Activated CD4-positive, alpha-beta memory T cell treated with anti-CD3 and anti-CD28 coated beads for 36 hours (primary cell): ENCODE measurements around the gene DHH. TPM values are rescaled to one million over a fixed set of nuclear protein-coding genes. Genes with fewer than 3 reads are reported as not detected.

Source experiments
- CTCF ChIA-PET: fragments of 350-600 bp; sonication (Branson Sonifier 250); formaldehyde crosslinking; loops from one replicate; lab custom pipeline; 2021; ENCODE audit warnings: antibody characterized with exemption, inconsistent platforms; lab: Charles Lee
- POLR2A ChIA-PET: fragments of 350-600 bp; sonication (Branson Sonifier 250); formaldehyde crosslinking; loops from one replicate; lab custom pipeline; 2021; ENCODE audit warnings: antibody characterized with exemption; lab: Charles Lee
- DNase-seq: peaks from one replicate; pipeline ENCODE4 v3.0.0-alpha.2; 2020
- H3K27ac Mint-ChIP-seq: one replicate; pipeline ENCODE4 v1.8.0; 2021; ENCODE audit warnings: mixed read lengths
- H3K27me3 Mint-ChIP-seq: one replicate; pipeline ENCODE4 v1.8.0; 2021; ENCODE audit warnings: mixed read lengths
- H3K36me3 Mint-ChIP-seq: one replicate; pipeline ENCODE4 v1.8.0; 2021; ENCODE audit warnings: mixed read lengths
- H3K4me1 Mint-ChIP-seq: one replicate; pipeline ENCODE4 v1.8.0; 2021; ENCODE audit warnings: low read depth, mixed read lengths
- H3K4me3 Mint-ChIP-seq: one replicate; pipeline ENCODE4 v1.8.0; 2021; ENCODE audit warnings: mild to moderate bottlenecking, mixed read lengths
- H3K9me3 Mint-ChIP-seq: one replicate; pipeline ENCODE4 v1.8.0; 2021; ENCODE audit warnings: mixed read lengths
- intact Hi-C: fragments of 100-400 bp; cut with micrococcal nuclease; formaldehyde crosslinking; loops from one replicate; pipeline ENCODE4 v1.15.1; 2023
- total RNA-seq, 2 experiments: library from RNA; stranded (reverse); gene quantifications; one replicate each; pipeline ENCODE4 v1.2.3, GENCODE V29; 2021

Gene DHH
- total RNA-seq, 2 experiments from 2014 or later: not detected

DNA sequence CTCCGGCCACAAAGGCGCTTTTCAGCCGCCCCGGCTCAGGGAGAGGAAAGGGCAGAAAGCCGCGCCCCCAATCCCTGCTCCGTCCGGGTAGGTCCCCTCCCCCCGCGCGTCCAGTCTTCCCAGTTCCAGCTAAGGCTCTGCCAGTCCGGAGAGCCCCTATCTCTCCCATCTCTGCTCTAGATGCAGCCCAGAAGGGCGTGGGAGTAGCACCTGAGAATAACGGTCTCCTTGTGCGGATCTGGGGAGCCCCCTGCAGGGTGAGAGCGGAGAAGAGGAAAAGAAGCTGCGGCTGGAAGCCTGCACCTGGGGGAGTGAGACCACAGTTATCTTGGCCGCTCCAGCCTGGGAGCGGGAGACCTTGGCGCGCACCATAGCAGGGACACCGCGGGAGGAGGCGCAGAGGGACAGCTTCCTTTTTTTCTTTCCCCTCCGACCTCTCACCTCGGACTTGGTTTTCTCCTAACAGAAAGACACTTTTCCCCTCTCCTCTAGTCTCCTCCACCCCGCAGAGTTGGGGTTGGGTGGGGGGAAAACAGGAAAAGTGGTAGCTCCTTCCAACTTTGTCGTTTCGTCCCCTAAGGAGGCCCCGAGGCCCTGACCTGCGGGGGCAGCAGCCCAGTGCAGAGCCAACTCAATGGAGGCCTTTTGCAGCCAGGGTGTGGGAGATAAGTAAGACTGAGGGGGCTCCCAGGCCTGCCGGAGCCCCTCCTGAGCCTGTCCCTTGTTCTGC, 2.4 kb downstream of the DHH start:
- peaks cover 53% of the 10 kb centered on the region for H3K4me1 Mint-ChIP-seq

DNA sequence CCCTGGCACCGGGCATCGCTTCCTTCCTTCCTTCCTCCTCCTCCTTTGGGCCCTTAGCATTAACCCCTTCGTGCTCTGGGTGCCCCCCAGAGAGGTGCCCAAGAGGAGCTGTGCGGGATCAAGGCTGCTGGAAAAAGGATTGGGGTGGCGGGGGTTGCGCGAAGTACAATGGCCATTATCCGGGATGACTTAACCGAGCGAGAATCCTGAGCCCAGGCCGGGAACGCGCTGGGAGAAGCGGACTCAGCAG, 2.8 kb downstream of the DHH start:
- Mint-ChIP-seq H3K9me3 (no peaks in the 10 kb centered on the region), H3K27me3 (peaks cover 62% of the 10 kb centered on the region), H3K4me1 (peaks cover 53% of the 10 kb centered on the region), H3K4me3 (no peak overlapping the region), H3K27ac (no peak overlapping the region), H3K36me3 (peaks cover 3% of the 10 kb centered on the region)
- no peak for DNase-seq
- POLR2A ChIA-PET: interaction anchor here (0.6 to 3.2 kb wide), 3 partner anchors 28 to 144 kb away, joined by 5 to 11 read pairs (median 7); partner anchors contain the start of gene TUBA1B
- intact Hi-C loops: loop anchor here (1.0 to 5.0 kb wide), 2 partner anchors 27 to 109 kb away; no protein-coding TSS in a partner anchor
- CTCF ChIA-PET: interaction anchor here (1.1 to 11.5 kb wide), 12 partner anchors 9 to 136 kb away, joined by 3 to 256 read pairs (median 6); partner anchors contain the start of genes RHEBL1 and WNT1

More for the DNA sequence above, 2.4 kb downstream of the DHH start:
- Mint-ChIP-seq H3K27me3 (peaks cover 61% of the 10 kb centered on the region), H3K4me3 (no peak overlapping the region), H3K9me3 (no peaks in the 10 kb centered on the region), H3K27ac (no peak overlapping the region), H3K36me3 (peaks cover 3% of the 10 kb centered on the region)
- POLR2A ChIA-PET: interaction anchor here (0.6 to 3.2 kb wide), 5 partner anchors 28 to 182 kb away, joined by 3 to 11 read pairs (median 5); partner anchors contain the start of gene TUBA1B
- DNase-seq: peak; percentile 78
- CTCF ChIA-PET: interaction anchor here (0.6 to 11.5 kb wide), 16 partner anchors 8 to 256 kb away, joined by 3 to 256 read pairs (median 4); partner anchors contain the start of genes RHEBL1, TUBA1B and WNT1
- intact Hi-C loops: loop anchor here (1.0 to 5.0 kb wide), 2 partner anchors 28 to 110 kb away; no protein-coding TSS in a partner anchor

DNA sequence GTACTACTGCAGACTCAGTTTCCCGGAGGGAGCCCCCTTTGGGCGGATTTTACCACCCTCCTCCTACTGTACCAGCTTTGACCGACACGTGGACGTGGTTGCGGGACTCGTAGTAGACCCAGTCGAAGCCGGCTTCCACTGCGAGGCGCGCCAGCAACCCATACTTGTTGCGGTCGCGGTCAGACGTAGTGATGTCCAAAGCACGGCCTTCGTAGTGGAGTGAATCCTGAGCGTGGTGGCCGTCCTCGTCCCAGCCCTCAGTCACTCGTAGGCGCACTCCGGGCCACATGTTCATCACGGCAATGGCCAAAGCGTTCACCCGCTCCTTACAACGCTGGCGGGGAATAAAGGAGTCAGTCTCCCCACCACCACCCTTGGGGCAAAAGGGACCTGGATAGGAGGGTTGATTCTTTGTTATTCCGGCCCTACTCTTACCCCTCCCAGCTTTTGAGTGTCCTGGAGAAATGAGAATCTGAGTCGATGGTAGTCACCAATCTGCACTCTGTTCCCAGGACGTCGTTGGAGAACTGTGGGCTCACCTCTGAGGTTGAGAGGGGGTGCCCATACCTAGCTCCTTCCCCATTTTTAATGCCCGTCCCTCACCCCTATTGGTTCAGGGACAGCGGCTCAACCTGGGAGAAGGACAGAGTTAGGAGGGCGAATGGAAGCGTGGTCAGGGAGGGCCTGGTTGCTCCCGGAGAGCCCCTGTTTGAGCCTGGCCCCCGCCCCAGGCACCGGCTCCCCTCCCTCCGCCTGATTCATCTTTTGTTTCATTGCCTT, 3.4 kb downstream of the DHH start:
- no peaks in the 10 kb centered on the region for H3K36me3 Mint-ChIP-seq
- H3K4me1 Mint-ChIP-seq: peaks cover 55% of the 10 kb centered on the region
- POLR2A ChIA-PET: no interaction called here
- intact Hi-C loops: loop anchor here (5.0 kb wide), 1 partner anchor 109 kb away; no protein-coding TSS in a partner anchor
- H3K27me3 Mint-ChIP-seq: peaks cover 64% of the 10 kb centered on the region
- H3K4me3 Mint-ChIP-seq: no peak overlapping the region
- H3K9me3 Mint-ChIP-seq: no peaks in the 10 kb centered on the region
- no peak overlapping the region for H3K27ac Mint-ChIP-seq
- DNase-seq: no peak
- CTCF ChIA-PET: interaction anchor here (1.1 to 11.5 kb wide), 10 partner anchors 9 to 113 kb away, joined by 3 to 256 read pairs (median 6); partner anchors contain the start of genes RHEBL1 and WNT1

DNA sequence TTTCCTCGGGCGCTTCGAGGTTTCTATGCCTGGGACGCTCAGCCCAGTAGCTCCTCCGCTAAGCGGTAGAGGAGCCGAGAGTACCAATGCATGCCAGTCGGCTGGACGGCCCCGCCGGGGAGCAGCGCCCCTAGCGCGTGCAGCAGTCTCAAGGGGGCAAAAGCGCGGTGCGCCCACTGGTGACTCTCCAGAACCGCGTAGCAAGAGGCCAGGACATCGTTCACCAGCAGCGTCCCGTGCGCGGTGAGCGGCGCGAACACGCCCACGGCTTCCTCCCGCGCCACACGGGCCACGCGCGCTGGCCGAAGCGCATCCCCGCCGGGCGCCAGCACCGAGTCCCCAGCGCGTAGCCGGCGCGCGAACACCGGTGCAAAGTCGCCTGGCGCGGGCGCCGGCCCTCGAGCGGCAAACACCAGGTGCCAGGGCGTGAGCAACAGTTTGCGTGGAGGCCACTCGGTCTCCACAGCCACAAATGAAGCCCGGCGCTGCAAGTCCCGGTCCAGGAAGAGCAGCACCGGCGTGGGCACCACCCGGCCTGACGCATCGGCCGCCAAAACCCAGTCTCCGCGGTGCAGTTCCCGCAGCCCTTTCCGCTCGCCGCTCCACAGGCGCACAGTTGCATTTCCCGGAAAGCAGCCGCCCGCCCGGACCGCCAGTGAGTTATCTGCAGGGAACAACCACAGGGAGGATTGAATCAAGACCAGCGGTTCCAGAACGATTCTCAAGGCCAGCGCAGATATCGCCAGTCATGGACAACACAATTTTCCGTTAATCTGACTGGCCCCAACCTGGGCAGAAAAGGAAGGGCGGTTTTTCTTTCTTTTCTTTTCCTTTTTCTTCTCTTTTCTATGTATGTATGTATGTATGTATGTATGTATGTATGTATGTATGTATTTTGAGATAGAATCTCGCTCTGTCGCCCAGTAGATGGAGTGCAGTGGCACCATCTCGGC, 4.5 kb downstream of the DHH start:
- Mint-ChIP-seq H3K27ac (no peak overlapping the region), H3K36me3 (no peaks in the 10 kb centered on the region), H3K27me3 (peaks cover 57% of the 10 kb centered on the region), H3K4me3 (peak overlapping the region; percentile 66), H3K9me3 (no peaks in the 10 kb centered on the region), H3K4me1 (peaks cover 55% of the 10 kb centered on the region)
- ChIA-PET CTCF (interaction anchor here (0.6 to 11.5 kb wide), 18 partner anchors 11 to 205 kb away, joined by 3 to 256 read pairs (median 12); partner anchors contain the start of genes LMBR1L, PRPH, RHEBL1 and TUBA1B), POLR2A (no interaction called here)
- intact Hi-C loops: loop anchor here (2.0 to 5.0 kb wide), 5 partner anchors 19 to 108 kb away; partner anchors contain the start of gene TUBA1B
- DNase-seq: peak; percentile 51

DNA sequence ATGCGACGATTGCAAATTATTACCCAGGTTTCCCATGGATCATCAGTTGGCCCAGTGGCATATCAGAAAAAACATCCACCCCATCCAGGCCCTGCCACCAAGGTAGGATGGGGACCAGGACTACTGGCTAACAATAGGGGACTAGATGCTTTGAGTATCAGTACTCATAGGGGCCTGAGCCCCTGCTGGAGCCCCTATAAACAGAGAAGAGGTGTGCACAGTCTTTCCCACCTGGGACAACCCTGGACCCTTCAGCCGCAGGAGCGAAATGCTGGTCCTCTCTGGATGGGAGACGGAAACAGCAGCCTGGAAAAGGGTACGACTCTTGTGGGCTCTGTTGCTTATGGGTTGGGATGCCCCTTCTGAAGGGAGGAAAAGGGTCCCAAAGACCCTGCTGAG, 5.7 kb downstream of the DHH start:
- DNase-seq: no peak
- Mint-ChIP-seq H3K27ac (no peak overlapping the region), H3K27me3 (peaks cover 52% of the 10 kb centered on the region), H3K36me3 (no peaks in the 10 kb centered on the region), H3K4me1 (peaks cover 49% of the 10 kb centered on the region), H3K4me3 (no peak overlapping the region), H3K9me3 (no peaks in the 10 kb centered on the region)
- POLR2A ChIA-PET: interaction anchor here (0.8 to 2.0 kb wide), 3 partner anchors 19 to 42 kb away, joined by 3 to 11 read pairs (median 8); partner anchors contain the start of genes LMBR1L, RHEBL1 and TUBA1B
- CTCF ChIA-PET: interaction anchor here (0.6 to 6.5 kb wide), 52 partner anchors 10 to 445 kb away, joined by 3 to 184 read pairs (median 5); partner anchors contain the start of genes DNAJC22, LMBR1L, PRPH and RHEBL1
- intact Hi-C loops: loop anchor here (1.0 to 5.0 kb wide), 7 partner anchors 18 to 147 kb away; partner anchors contain the start of genes LMBR1L and TUBA1B

DNA sequence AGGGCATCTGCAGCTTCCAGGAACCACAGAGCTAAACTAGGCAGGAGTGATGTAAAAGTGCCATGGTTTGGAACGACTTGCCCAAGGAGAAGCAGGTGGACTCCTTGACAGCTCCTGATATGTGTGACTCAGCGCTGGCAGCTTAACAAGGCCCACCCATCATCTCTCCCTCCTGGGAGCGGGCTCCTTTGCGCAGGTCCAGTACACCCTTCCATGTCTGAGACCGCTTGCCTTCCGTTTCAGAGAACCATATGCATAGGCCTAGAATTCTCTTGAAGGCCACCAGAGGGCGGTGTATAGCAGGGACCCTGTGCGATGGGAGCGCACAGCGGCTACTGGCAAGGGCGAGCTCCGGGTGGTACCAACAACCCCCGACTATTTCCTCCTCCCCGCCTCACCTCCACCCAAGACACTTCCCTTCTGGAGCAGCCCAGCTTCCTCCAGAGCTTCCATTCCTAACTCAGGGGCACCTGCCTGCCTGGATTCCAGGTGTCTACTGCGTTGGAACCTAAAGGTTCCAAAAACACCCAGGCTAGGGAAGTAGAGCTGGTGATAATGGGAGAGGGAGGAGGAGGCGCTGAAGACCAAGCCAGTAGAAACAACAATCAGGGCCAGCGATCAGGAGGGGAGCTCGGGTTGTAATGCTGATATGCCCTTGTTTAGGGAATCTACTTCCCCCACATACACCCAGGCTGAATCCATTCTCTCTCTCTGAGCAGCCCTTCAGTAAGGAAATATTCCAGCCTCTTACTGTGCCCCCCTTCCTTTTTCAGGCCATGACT, 6.3 kb downstream of the DHH start:
- POLR2A ChIA-PET: interaction anchor here (0.8 to 2.0 kb wide), 4 partner anchors 19 to 131 kb away, joined by 3 to 11 read pairs (median 6); partner anchors contain the start of genes ARF3, LMBR1L, RHEBL1 and TUBA1B
- DNase-seq: peak; percentile 78
- intact Hi-C loops: loop anchor here (1.0 to 5.0 kb wide), 7 partner anchors 18 to 148 kb away; partner anchors contain the start of genes LMBR1L and TUBA1B
- Mint-ChIP-seq H3K27me3 (peaks cover 46% of the 10 kb centered on the region), H3K9me3 (no peaks in the 10 kb centered on the region), H3K36me3 (no peaks in the 10 kb centered on the region), H3K4me3 (peak overlapping the region; percentile 16), H3K4me1 (peaks cover 43% of the 10 kb centered on the region), H3K27ac (peak overlapping the region; percentile 23)
- CTCF ChIA-PET: interaction anchor here (0.6 to 6.5 kb wide), 55 partner anchors 10 to 446 kb away, joined by 3 to 184 read pairs (median 5); partner anchors contain the start of genes DNAJC22, LMBR1L, PRPH and RHEBL1

DNA sequence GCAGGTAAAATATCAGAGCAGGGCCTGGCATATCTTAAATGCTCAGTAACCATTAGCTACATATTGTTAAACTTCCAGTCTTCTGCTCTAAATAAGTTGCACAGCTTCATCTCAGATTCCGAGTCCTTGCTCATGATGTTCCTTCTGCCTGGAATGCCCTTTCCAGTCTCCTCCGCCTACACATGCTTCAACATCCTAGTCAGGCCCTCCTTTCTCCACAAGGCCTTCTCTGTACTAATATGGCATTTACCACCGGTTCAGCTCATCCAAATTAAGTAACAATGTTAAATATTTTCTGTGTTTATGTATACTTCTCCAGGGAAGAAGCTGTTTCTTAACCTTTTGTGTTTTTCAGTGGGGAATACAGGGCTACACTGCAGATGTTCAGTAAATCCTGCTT, 8.5 kb downstream of the DHH start:
- Mint-ChIP-seq H3K36me3 (no peaks in the 10 kb centered on the region), H3K27ac (no peak overlapping the region), H3K4me3 (no peak overlapping the region), H3K4me1 (peaks cover 29% of the 10 kb centered on the region), H3K27me3 (peaks cover 26% of the 10 kb centered on the region), H3K9me3 (no peaks in the 10 kb centered on the region)
- CTCF ChIA-PET: interaction anchor here (1.0 to 6.5 kb wide), 7 partner anchors 9 to 107 kb away, joined by 3 to 184 read pairs (median 6); partner anchors contain the start of genes DHH and RHEBL1
- POLR2A ChIA-PET: no interaction called here
- DNase-seq: no peak
- intact Hi-C loops: loop anchor here (5.0 kb wide), 1 partner anchor 36 kb away; no protein-coding TSS in a partner anchor

DNA sequence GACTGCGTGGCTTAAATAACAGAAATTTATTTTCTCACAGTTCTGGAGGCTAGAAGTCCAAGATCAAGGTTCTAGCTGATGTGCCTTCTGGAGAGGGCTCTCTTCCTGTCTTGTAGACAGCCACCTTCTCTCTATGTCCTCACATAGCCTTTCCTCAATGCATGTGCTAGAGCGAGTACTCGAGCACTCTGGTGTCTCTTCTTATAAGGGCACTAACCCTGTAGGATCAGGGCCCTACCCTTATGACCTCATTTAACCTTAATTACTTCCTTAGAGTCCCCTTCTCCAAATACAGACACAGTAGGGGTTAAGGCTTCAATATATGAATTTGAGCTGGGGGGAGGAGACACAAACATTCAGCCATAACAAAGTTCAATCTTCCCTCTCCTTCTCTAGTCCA, 10.2 kb downstream of the DHH start:
- intact Hi-C loops: no loop called here
- DNase-seq: no peak
- no peaks in the 10 kb centered on the region for H3K36me3 Mint-ChIP-seq
- POLR2A ChIA-PET: interaction anchor here (1.5 kb wide), 1 partner anchor 15 kb away, joined by 4 read pairs; the partner anchor contains the start of gene RHEBL1
- H3K4me1 Mint-ChIP-seq: peaks cover 16% of the 10 kb centered on the region
- no peak overlapping the region for H3K4me3 Mint-ChIP-seq
- no peaks in the 10 kb centered on the region for H3K9me3 Mint-ChIP-seq
- H3K27me3 Mint-ChIP-seq: peaks cover 13% of the 10 kb centered on the region
- no peak overlapping the region for H3K27ac Mint-ChIP-seq
- CTCF ChIA-PET: interaction anchor here (0.9 to 6.5 kb wide), 6 partner anchors 10 to 88 kb away, joined by 3 to 184 read pairs (median 5); partner anchors contain the start of genes DHH and RHEBL1

DNA sequence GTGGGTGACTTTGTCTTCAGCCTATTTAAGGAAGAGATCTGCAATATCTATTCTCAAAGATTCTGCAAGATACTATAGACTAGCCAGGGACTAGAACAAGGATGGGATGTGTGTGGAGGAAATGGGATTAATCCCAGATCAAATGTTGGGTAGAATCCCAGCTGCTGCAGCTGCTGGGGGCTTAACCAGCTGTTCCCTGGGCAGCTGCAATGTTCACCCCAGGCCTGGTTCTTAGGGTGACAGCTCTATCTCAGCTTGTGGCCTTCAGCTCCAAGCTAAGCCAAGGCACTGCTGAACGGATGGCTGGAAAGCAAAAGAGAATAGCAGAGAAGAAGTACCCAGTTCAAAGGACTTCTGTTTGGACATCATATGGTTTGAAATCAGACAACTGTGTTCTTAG, 14.8 kb downstream of the DHH start:
- intact Hi-C loops: no loop called here
- Mint-ChIP-seq H3K27ac (no peak overlapping the region), H3K4me1 (no peaks in the 10 kb centered on the region), H3K36me3 (no peaks in the 10 kb centered on the region), H3K27me3 (no peaks in the 10 kb centered on the region), H3K4me3 (no peak overlapping the region), H3K9me3 (no peaks in the 10 kb centered on the region)
- POLR2A ChIA-PET: no interaction called here
- DNase-seq: no peak
- CTCF ChIA-PET: interaction anchor here (1.2 to 2.9 kb wide), 5 partner anchors 8 to 19 kb away, joined by 3 to 31 read pairs (median 6); partner anchors contain the start of gene RHEBL1
